HEK293 (cell line): ENCODE data around the gene SENP2.

Experiments
- CTCF ChIA-PET: fragments of 350-600 bp; formaldehyde crosslinking; extraction: SDS; loops from one replicate; lab custom pipeline; 2021; ENCODE audit warnings: antibody characterized with exemption; lab: Yijun Ruan, JAX
- POLR2A ChIA-PET: fragments of 300-600 bp; formaldehyde crosslinking; extraction: SDS; loops from one replicate; lab custom pipeline; 2020; ENCODE audit warnings: antibody characterized with exemption, inconsistent platforms; lab: Yijun Ruan, JAX
- H3K27ac ChIP-seq: fragments of 200-500 bp; sonication (Bioruptor generic); 2 replicates; pipeline ENCODE4 v1.5.1; 2014; ENCODE audit warnings: low read depth, low read length, control low read depth, inconsistent platforms; ENCODE audit errors: extremely low read depth
- H3K36me3 ChIP-seq, 2 experiments: fragments of 200-500 bp in 1 of 2; sonication (Bioruptor generic) in 1 of 2; 1 replicate in 1 of 2; 2 replicates in 1 of 2; pipeline ENCODE4 v1.5.1; 2014 to 2017; ENCODE audit warnings: inconsistent platforms in 2 of 2, low read length in 2 of 2; ENCODE audit not compliant: control insufficient read depth in 2 of 2, insufficient read depth in 1 of 2
- H3K4me1 ChIP-seq: fragments of 200-500 bp; sonication (Bioruptor generic); 2 replicates; pipeline ENCODE4 v1.5.1; 2014; ENCODE audit warnings: mild to moderate bottlenecking, low read length, inconsistent platforms; ENCODE audit not compliant: control insufficient read depth, insufficient read depth
- H3K4me3 ChIP-seq: 2 replicates; pipeline ENCODE4 v1.5.1; 2011; ENCODE audit warnings: low read depth, mild to moderate bottlenecking, control low read depth, low read length, moderate library complexity
- H3K9me3 ChIP-seq: fragments of 200-500 bp; sonication (Bioruptor generic); 2 replicates; pipeline ENCODE4 v1.5.1; 2014; ENCODE audit warnings: low read depth, low read length, inconsistent platforms; ENCODE audit not compliant: control insufficient read depth, insufficient read depth
- EGR2 ChIP-seq: fragments of 450-650 bp; formaldehyde crosslinking; IDR thresholded peaks from 2 replicates; pipeline ENCODE4 v1.5.1; 2016; ENCODE audit warnings: low read depth, missing biosample characterization, missing genetic modification characterization
- SETDB1 ChIP-seq: IDR thresholded peaks from one replicate; pipeline ENCODE4 v1.6.1; 2017; ENCODE audit warnings: mild to moderate bottlenecking, low read length, moderate library complexity, mixed read lengths; ENCODE audit not compliant: insufficient read length
- TRIM28 ChIP-seq: IDR thresholded peaks from 2 replicates; pipeline ENCODE4 v1.6.1; 2011; ENCODE audit warnings: low read length, control low read depth, borderline replicate concordance
- WT1 ChIP-seq: fragments of 450-650 bp; formaldehyde crosslinking; IDR thresholded peaks from 2 replicates; pipeline ENCODE4 v1.5.1; 2016; ENCODE audit warnings: missing biosample characterization, missing genetic modification characterization
- YY1 ChIP-seq: fragments of 450-650 bp; formaldehyde crosslinking; IDR thresholded peaks from 2 replicates; pipeline ENCODE4 v1.5.1; 2018; ENCODE audit warnings: missing biosample characterization, missing genetic modification characterization
- ZBTB17 ChIP-seq: fragments of 450-650 bp; formaldehyde crosslinking; IDR thresholded peaks from 2 replicates; pipeline ENCODE4 v1.5.1; 2016; ENCODE audit warnings: missing biosample characterization, missing genetic modification characterization
- ZBTB20 ChIP-seq: fragments of 450-650 bp; formaldehyde crosslinking; IDR thresholded peaks from 2 replicates; pipeline ENCODE4 v1.5.1; 2016; ENCODE audit warnings: missing biosample characterization, missing genetic modification characterization
- ZFP37 ChIP-seq: fragments of 450-650 bp; formaldehyde crosslinking; IDR thresholded peaks from 2 replicates; pipeline ENCODE4 v1.5.1; 2016; ENCODE audit warnings: missing biosample characterization, missing genetic modification characterization
- ZNF2 ChIP-seq: fragments of 450-650 bp; formaldehyde crosslinking; IDR thresholded peaks from 2 replicates; pipeline ENCODE4 v1.5.1; 2016; ENCODE audit warnings: missing biosample characterization, missing genetic modification characterization
- ZNF202 ChIP-seq: fragments of 450-650 bp; formaldehyde crosslinking; IDR thresholded peaks from 2 replicates; pipeline ENCODE4 v1.5.1; 2016; ENCODE audit warnings: missing biosample characterization, missing genetic modification characterization, borderline replicate concordance
- ZNF214 ChIP-seq: fragments of 450-650 bp; formaldehyde crosslinking; IDR thresholded peaks from 2 replicates; pipeline ENCODE4 v1.5.1; 2017; ENCODE audit warnings: missing biosample characterization, mild to moderate bottlenecking, missing genetic modification characterization, borderline replicate concordance
- ZNF292 ChIP-seq: fragments of 450-650 bp; formaldehyde crosslinking; IDR thresholded peaks from 2 replicates; pipeline ENCODE4 v1.5.1; 2016; ENCODE audit warnings: low read depth, missing biosample characterization, missing genetic modification characterization, borderline replicate concordance
- ZNF311 ChIP-seq: fragments of 450-650 bp; formaldehyde crosslinking; IDR thresholded peaks from 2 replicates; pipeline ENCODE4 v1.5.1; 2017; ENCODE audit warnings: missing biosample characterization, missing genetic modification characterization, borderline replicate concordance
- ZNF37A ChIP-seq: fragments of 450-650 bp; IDR thresholded peaks from 2 replicates; pipeline ENCODE4 v1.5.1; 2018; ENCODE audit warnings: missing biosample characterization, missing genetic modification characterization
- ZNF416 ChIP-seq: fragments of 450-650 bp; formaldehyde crosslinking; IDR thresholded peaks from 2 replicates; pipeline ENCODE4 v1.5.1; 2016; ENCODE audit warnings: missing biosample characterization, missing genetic modification characterization
- ZNF433 ChIP-seq: fragments of 450-650 bp; formaldehyde crosslinking; IDR thresholded peaks from 2 replicates; pipeline ENCODE4 v1.5.1; 2016; ENCODE audit warnings: missing biosample characterization, missing genetic modification characterization, low read depth
- ZNF473 ChIP-seq: fragments of 450-650 bp; formaldehyde crosslinking; IDR thresholded peaks from 2 replicates; pipeline ENCODE4 v1.5.1; 2017; ENCODE audit warnings: missing biosample characterization, missing genetic modification characterization
- ZNF530 ChIP-seq: fragments of 450-650 bp; formaldehyde crosslinking; IDR thresholded peaks from 2 replicates; pipeline ENCODE4 v1.5.1; 2016; ENCODE audit warnings: low read depth, missing biosample characterization, missing genetic modification characterization
- ZNF555 ChIP-seq: fragments of 450-650 bp; formaldehyde crosslinking; conservative IDR thresholded peaks from 2 replicates; pipeline ENCODE4 v1.5.1; 2017; ENCODE audit warnings: missing biosample characterization, mild to moderate bottlenecking, missing genetic modification characterization, inconsistent platforms
- ZNF561 ChIP-seq: fragments of 450-650 bp; IDR thresholded peaks from 2 replicates; pipeline ENCODE4 v1.5.1; 2018; ENCODE audit warnings: missing biosample characterization, missing genetic modification characterization, borderline replicate concordance
- ZNF596 ChIP-seq: fragments of 450-650 bp; IDR thresholded peaks from 2 replicates; pipeline ENCODE4 v1.5.0; 2018; ENCODE audit warnings: missing biosample characterization, mild to moderate bottlenecking, missing genetic modification characterization, moderate library complexity
- ZNF664 ChIP-seq: fragments of 450-650 bp; formaldehyde crosslinking; IDR thresholded peaks from 2 replicates; pipeline ENCODE4 v1.5.1; 2016; ENCODE audit warnings: missing biosample characterization, missing genetic modification characterization
- ZNF837 ChIP-seq: fragments of 450-650 bp; formaldehyde crosslinking; IDR thresholded peaks from 2 replicates; pipeline ENCODE4 v1.5.1; 2016; ENCODE audit warnings: missing biosample characterization, missing genetic modification characterization
- ZNF843 ChIP-seq: fragments of 450-650 bp; formaldehyde crosslinking; IDR thresholded peaks from 2 replicates; pipeline ENCODE4 v1.5.1; 2016; ENCODE audit warnings: missing biosample characterization, missing genetic modification characterization
- TF ChIP-seq, protein P1 (sequence below): fragments of 450-650 bp; formaldehyde crosslinking; IDR thresholded peaks from 2 replicates; pipeline ENCODE4 v1.5.1; 2016; ENCODE audit warnings: missing biosample characterization, missing genetic modification characterization
- TF ChIP-seq, protein P2 (sequence below): fragments of 450-650 bp; formaldehyde crosslinking; IDR thresholded peaks from 2 replicates; pipeline ENCODE4 v1.5.1; 2016; ENCODE audit warnings: missing biosample characterization, missing genetic modification characterization
- TF ChIP-seq, protein P3 (sequence below): fragments of 450-650 bp; formaldehyde crosslinking; IDR thresholded peaks from 2 replicates; pipeline ENCODE4 v1.5.1; 2016; ENCODE audit warnings: missing biosample characterization, missing genetic modification characterization
- TF ChIP-seq, protein P4 (sequence below): fragments of 450-650 bp; formaldehyde crosslinking; IDR thresholded peaks from 2 replicates; pipeline ENCODE4 v1.5.1; 2016; ENCODE audit warnings: missing biosample characterization, missing genetic modification characterization
- TF ChIP-seq, protein P5 (sequence below): fragments of 450-650 bp; formaldehyde crosslinking; IDR thresholded peaks from 2 replicates; pipeline ENCODE4 v1.5.1; 2017; ENCODE audit warnings: missing biosample characterization, missing genetic modification characterization

The SENP2 gene

DNA sequence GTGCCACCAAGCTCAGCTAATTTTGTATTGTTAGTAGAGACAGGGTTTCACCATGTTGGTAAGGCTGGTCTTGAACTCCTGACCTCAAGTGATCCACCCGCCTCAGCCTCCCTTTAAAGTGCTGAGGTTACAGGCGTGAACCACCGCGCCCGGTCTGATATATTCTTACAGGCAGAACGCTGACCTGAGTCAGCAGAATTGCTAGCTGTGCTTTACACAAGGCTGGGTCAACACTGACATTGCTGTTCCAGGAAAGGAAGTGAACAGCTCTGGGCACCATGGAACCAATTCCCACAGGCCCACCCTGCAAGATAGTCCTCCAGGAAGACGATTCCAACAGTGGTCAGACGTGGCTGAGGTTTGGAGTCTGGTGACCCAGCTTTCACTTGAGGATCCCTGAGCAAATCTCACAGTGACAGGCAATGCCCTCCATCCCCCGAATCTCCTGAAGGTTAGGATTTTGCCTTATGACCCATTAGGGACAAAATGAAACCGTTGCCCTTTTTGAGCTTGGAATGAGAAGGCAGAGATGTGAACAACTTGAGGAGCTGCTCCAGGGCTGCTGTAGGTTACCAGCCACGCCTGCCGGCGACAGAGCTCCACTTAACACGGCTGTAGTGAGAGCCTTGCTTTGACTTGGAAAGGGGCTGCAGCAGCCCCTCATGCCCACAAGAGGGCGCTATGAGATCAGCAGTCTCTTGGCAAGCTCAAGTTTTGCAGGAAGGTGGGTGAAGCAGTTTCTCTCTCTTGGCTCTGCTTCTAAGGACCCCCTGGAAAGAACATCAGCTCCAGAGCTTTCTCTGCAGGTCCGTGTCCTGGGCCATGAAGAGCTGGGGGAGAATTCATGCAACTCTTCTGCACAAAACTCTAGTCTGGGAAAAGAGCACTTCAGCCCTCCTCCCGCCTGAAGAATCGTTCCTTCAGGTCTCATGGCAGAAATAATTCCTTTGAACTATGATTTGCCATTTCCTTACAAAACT is 74.1 kb downstream of the SENP2 start:
- Histone ChIP-seq H3K9me3 (no peaks in the 10 kb centered on the region), H3K36me3 (peaks cover 0 to 60% of the 10 kb centered on the region in 2 experiments; a peak in 2 of 3 replicates), H3K4me3 (no peak overlapping the region), H3K27ac (no peak overlapping the region), H3K4me1 (no peaks in the 10 kb centered on the region)
- POLR2A ChIA-PET, result interaction anchor here (1.1 kb wide), 1 partner anchor 277 kb away, joined by 5 read pairs; the partner anchor contains the start of gene TRA2B
- CTCF ChIA-PET, result interaction anchor here (0.5 to 3.4 kb wide), 60 partner anchors 8 to 881 kb away, joined by 3 to 23 read pairs (median 4); no protein-coding TSS in a partner anchor
- TF ChIP-seq SETDB1 (no peak), ZNF292 (tag by site-specific recombination) (no peak), WT1 (tag by site-specific recombination) (no peak), ZBTB17 (tag by site-specific recombination) (peak; percentile 42; the same call in 1 of the 2 replicates), ZNF473 (tag by site-specific recombination) (no peak), ZBTB20 (tag by site-specific recombination) (no peak), ZNF555 (tag by site-specific recombination) (no peak), ZNF664 (tag by site-specific recombination) (no peak), ZNF530 (no peak), ZNF843 (no peak), ZNF37A (tag by site-specific recombination) (no peak), ZFP37 (tag by site-specific recombination) (0 out of 2 replicates have a peak, but pooled peaks have one; percentile 30), ZNF433 (tag by site-specific recombination) (no peak), ZNF2 (tag by site-specific recombination) (no peak), YY1 (tag by site-specific recombination) (no peak), EGR2 (tag by site-specific recombination) (no peak), ZNF214 (no peak), TRIM28 (no peak), ZNF837 (tag by site-specific recombination) (no peak), ZNF202 (tag by site-specific recombination) (no peak), ZNF561 (tag by site-specific recombination) (no peak), ZNF311 (no peak), ZNF596 (tag by site-specific recombination) (peak; percentile 30; the same call in 1 of the 2 replicates), ZNF416 (tag by site-specific recombination) (no peak)
- TF ChIP-seq, protein P1, sequence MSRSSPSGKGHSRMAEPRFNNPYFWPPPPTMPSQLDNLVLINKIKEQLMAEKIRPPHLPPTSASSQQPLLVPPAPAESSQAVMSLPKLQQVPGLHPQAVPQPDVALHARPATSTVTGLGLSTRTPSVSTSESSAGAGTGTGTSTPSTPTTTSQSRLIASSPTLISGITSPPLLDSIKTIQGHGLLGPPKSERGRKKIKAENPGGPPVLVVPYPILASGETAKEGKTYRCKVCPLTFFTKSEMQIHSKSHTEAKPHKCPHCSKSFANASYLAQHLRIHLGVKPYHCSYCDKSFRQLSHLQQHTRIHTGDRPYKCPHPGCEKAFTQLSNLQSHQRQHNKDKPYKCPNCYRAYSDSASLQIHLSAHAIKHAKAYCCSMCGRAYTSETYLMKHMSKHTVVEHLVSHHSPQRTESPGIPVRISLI, result no peak
- TF ChIP-seq, protein P2, sequence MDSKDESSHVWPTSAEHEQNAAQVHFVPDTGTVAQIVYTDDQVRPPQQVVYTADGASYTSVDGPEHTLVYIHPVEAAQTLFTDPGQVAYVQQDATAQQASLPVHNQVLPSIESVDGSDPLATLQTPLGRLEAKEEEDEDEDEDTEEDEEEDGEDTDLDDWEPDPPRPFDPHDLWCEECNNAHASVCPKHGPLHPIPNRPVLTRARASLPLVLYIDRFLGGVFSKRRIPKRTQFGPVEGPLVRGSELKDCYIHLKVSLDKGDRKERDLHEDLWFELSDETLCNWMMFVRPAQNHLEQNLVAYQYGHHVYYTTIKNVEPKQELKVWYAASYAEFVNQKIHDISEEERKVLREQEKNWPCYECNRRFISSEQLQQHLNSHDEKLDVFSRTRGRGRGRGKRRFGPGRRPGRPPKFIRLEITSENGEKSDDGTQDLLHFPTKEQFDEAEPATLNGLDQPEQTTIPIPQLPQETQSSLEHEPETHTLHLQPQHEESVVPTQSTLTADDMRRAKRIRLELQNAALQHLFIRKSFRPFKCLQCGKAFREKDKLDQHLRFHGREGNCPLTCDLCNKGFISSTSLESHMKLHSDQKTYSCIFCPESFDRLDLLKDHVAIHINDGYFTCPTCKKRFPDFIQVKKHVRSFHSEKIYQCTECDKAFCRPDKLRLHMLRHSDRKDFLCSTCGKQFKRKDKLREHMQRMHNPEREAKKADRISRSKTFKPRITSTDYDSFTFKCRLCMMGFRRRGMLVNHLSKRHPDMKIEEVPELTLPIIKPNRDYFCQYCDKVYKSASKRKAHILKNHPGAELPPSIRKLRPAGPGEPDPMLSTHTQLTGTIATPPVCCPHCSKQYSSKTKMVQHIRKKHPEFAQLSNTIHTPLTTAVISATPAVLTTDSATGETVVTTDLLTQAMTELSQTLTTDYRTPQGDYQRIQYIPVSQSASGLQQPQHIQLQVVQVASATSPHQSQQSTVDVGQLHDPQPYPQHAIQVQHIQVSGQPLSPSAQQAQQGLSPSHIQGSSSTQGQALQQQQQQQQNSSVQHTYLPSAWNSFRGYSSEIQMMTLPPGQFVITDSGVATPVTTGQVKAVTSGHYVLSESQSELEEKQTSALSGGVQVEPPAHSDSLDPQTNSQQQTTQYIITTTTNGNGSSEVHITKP, result peak; percentile 57
- TF ChIP-seq, protein P3, sequence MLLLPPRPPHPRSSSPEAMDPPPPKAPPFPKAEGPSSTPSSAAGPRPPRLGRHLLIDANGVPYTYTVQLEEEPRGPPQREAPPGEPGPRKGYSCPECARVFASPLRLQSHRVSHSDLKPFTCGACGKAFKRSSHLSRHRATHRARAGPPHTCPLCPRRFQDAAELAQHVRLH, result no peak
- TF ChIP-seq, protein P4, sequence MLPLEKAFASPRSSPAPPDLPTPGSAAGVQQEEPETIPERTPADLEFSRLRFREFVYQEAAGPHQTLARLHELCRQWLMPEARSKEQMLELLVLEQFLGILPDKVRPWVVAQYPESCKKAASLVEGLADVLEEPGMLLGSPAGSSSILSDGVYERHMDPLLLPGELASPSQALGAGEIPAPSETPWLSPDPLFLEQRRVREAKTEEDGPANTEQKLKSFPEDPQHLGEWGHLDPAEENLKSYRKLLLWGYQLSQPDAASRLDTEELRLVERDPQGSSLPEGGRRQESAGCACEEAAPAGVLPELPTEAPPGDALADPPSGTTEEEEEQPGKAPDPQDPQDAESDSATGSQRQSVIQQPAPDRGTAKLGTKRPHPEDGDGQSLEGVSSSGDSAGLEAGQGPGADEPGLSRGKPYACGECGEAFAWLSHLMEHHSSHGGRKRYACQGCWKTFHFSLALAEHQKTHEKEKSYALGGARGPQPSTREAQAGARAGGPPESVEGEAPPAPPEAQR (tag by site-specific recombination), result no peak
- TF ChIP-seq, protein P5, sequence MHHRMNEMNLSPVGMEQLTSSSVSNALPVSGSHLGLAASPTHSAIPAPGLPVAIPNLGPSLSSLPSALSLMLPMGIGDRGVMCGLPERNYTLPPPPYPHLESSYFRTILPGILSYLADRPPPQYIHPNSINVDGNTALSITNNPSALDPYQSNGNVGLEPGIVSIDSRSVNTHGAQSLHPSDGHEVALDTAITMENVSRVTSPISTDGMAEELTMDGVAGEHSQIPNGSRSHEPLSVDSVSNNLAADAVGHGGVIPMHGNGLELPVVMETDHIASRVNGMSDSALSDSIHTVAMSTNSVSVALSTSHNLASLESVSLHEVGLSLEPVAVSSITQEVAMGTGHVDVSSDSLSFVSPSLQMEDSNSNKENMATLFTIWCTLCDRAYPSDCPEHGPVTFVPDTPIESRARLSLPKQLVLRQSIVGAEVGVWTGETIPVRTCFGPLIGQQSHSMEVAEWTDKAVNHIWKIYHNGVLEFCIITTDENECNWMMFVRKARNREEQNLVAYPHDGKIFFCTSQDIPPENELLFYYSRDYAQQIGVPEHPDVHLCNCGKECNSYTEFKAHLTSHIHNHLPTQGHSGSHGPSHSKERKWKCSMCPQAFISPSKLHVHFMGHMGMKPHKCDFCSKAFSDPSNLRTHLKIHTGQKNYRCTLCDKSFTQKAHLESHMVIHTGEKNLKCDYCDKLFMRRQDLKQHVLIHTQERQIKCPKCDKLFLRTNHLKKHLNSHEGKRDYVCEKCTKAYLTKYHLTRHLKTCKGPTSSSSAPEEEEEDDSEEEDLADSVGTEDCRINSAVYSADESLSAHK (tag by site-specific recombination), result no peak
